ENCODE data around the gene PPEF1. TPM values are rescaled to one million over a fixed set of nuclear protein-coding genes. Genes with fewer than 3 reads are reported as not detected.
"Not testable (repeated sequence)": the region's sequence is repeated elsewhere in the genome, so short reads cannot be mapped to it uniquely, and the experiment has no call there.

PPEF1 gene
- total RNA-seq, 1 experiment from 2014 or later, result 0.52 TPM

- Histone ChIP-seq H2BK15ac (ENCODE audit: low read depth, low read length) (no peak overlapping the region), H3K56ac (ENCODE audit: insufficient read length, low read depth, low read length) (no peak overlapping the region), H3K18ac (ENCODE audit: insufficient read length, low read depth, low read length) (no peak overlapping the region), H3K4me1 (ENCODE audit: insufficient read depth, low read length) (no peaks in the 10 kb centered on the region), H3K9ac (ENCODE audit: extremely low read depth, insufficient read length, low read length) (no peak overlapping the region), H2BK5ac (ENCODE audit: insufficient read length, low read length) (no peak overlapping the region), H4K8ac (replicated peaks; ENCODE audit: insufficient read length, low read depth, low read length) (no peak overlapping the region), H3K79me2 (ENCODE audit: insufficient read depth, low read length) (no peaks in the 10 kb centered on the region), H3K27me3 (ENCODE audit: insufficient read depth, low read length) (no peaks in the 10 kb centered on the region), H3K27ac (ENCODE audit: insufficient read length, low read depth, low read length) (no peak overlapping the region), H2AFZ (ENCODE audit: low read length) (no peak overlapping the region), H4K20me1 (ENCODE audit: control insufficient read depth, insufficient read depth, insufficient read length) (no peaks in the 10 kb centered on the region), H3K23me2 (ENCODE audit: insufficient read length, low read depth, low read length, poor library complexity, severe bottlenecking) (no peaks in the 10 kb centered on the region), H3K4ac (ENCODE audit: low read depth, low read length) (no peak overlapping the region), H2BK120ac (ENCODE audit: low read depth, low read length, poor library complexity, severe bottlenecking) (no peak overlapping the region), H4K91ac (ENCODE audit: insufficient read length, low read depth, low read length) (no peak overlapping the region), H3K79me1 (ENCODE audit: insufficient read depth, low read depth, low read length, poor library complexity, severe bottlenecking) (no peaks in the 10 kb centered on the region), H2AK5ac (ENCODE audit: insufficient read length, low read length) (no peak overlapping the region), H3K14ac (ENCODE audit: insufficient read depth, low read length) (no peak overlapping the region), H3K9me3 (ENCODE audit: control insufficient read depth, low read depth, low read length) (peaks cover 19% of the 10 kb centered on the region), H3K23ac (ENCODE audit: insufficient read length, low read depth, low read length) (no peak overlapping the region), H3T11ph (ENCODE audit: low read length) (no peak overlapping the region), H2BK20ac (ENCODE audit: low read depth, low read length, poor library complexity, severe bottlenecking) (no peak overlapping the region), H2BK12ac (ENCODE audit: insufficient read length, low read depth, low read length) (no peak overlapping the region), H4K5ac (ENCODE audit: insufficient read length, low read depth, low read length) (no peak overlapping the region), H3K4me2 (ENCODE audit: insufficient read depth, insufficient read length, low read length) (no peak overlapping the region)
- Mint-ChIP-seq H3K36me3 (ENCODE audit: insufficient read depth in 1 of 3, low read depth in 3 of 3) (no peaks in the 10 kb centered on the region; a peak in 1 of 7 replicates), H3K9me3 (peaks cover 53 to 59% of the 10 kb centered on the region in 2 experiments), H3K4me3 (no peak overlapping the region), H3K27ac (no peak overlapping the region), H3K4me1 (no peaks in the 10 kb centered on the region), H3K27me3 (ENCODE audit: low read depth) (peaks cover 2% of the 10 kb centered on the region; the same call in 1 of the 2 replicates)
- WGBS (ENCODE audit: extremely low coverage, insufficient read length, low lambda C conversion rate), result no CpG with 5 or more reads among the region's 4 CpGs
- TF ChIP-seq, protein P1, sequence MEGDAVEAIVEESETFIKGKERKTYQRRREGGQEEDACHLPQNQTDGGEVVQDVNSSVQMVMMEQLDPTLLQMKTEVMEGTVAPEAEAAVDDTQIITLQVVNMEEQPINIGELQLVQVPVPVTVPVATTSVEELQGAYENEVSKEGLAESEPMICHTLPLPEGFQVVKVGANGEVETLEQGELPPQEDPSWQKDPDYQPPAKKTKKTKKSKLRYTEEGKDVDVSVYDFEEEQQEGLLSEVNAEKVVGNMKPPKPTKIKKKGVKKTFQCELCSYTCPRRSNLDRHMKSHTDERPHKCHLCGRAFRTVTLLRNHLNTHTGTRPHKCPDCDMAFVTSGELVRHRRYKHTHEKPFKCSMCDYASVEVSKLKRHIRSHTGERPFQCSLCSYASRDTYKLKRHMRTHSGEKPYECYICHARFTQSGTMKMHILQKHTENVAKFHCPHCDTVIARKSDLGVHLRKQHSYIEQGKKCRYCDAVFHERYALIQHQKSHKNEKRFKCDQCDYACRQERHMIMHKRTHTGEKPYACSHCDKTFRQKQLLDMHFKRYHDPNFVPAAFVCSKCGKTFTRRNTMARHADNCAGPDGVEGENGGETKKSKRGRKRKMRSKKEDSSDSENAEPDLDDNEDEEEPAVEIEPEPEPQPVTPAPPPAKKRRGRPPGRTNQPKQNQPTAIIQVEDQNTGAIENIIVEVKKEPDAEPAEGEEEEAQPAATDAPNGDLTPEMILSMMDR (conservative IDR thresholded peaks at IDR 0.05), result no peak
- no peak for DNase-seq
Measured at GRCh38 chrX:18733287-18733686, 25.8 kb downstream of the PPEF1 start.

DNA sequence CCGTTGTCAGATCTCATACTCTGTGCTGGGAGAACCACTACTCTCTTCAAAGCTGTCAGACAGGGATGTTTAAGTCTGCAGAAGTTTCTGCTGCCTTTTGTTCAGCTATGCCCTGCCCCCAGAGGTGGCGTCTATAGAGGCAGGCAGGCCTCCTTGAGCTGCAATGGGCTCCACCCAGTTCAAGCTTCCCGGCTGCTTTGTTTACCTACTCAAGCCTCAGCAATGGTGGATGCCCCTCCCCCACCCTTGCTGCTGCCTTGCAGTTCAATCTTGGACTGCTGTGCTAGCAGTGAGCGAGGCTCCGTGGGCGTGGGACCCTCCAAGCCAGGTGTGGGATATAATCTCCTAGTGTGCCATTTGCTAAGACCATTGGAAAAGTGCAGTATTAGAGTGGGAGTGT is 32.2 kb downstream of the PPEF1 start:
- H3K14ac ChIP-seq (ENCODE audit: insufficient read depth, low read length); H2AK5ac ChIP-seq (ENCODE audit: insufficient read length, low read length); H3K9me3 ChIP-seq (ENCODE audit: control insufficient read depth, low read depth, low read length); H4K91ac ChIP-seq (ENCODE audit: insufficient read length, low read depth, low read length); H2BK20ac ChIP-seq (ENCODE audit: low read depth, low read length, poor library complexity, severe bottlenecking); H3K36me3 Mint-ChIP-seq (ENCODE audit: insufficient read depth in 1 of 3, low read depth in 3 of 3); H2BK5ac ChIP-seq (ENCODE audit: insufficient read length, low read length); H2BK12ac ChIP-seq (ENCODE audit: insufficient read length, low read depth, low read length); H3K23me2 ChIP-seq (ENCODE audit: insufficient read length, low read depth, low read length, poor library complexity, severe bottlenecking); H2BK15ac ChIP-seq (ENCODE audit: low read depth, low read length); H3K27me3 ChIP-seq (ENCODE audit: insufficient read depth, low read length); H4K5ac ChIP-seq (ENCODE audit: insufficient read length, low read depth, low read length); H3K4ac ChIP-seq (ENCODE audit: low read depth, low read length); H3T11ph ChIP-seq (ENCODE audit: low read length); H3K4me1 Mint-ChIP-seq; H3K4me3 Mint-ChIP-seq; H3K18ac ChIP-seq (ENCODE audit: insufficient read length, low read depth, low read length); H3K4me2 ChIP-seq (ENCODE audit: insufficient read depth, insufficient read length, low read length); H3K9ac ChIP-seq (ENCODE audit: extremely low read depth, insufficient read length, low read length); H2BK120ac ChIP-seq (ENCODE audit: low read depth, low read length, poor library complexity, severe bottlenecking); H3K27ac ChIP-seq (ENCODE audit: insufficient read length, low read depth, low read length); H3K79me1 ChIP-seq (ENCODE audit: insufficient read depth, low read depth, low read length, poor library complexity, severe bottlenecking); DNase-seq; H4K8ac ChIP-seq (replicated peaks; ENCODE audit: insufficient read length, low read depth, low read length); H3K4me1 ChIP-seq (ENCODE audit: insufficient read depth, low read length); H3K56ac ChIP-seq (ENCODE audit: insufficient read length, low read depth, low read length); H3K27me3 Mint-ChIP-seq (ENCODE audit: low read depth); H3K23ac ChIP-seq (ENCODE audit: insufficient read length, low read depth, low read length); H3K79me2 ChIP-seq (ENCODE audit: insufficient read depth, low read length); H2AFZ ChIP-seq (ENCODE audit: low read length); H4K20me1 ChIP-seq (ENCODE audit: control insufficient read depth, insufficient read depth, insufficient read length); H3K27ac Mint-ChIP-seq: not testable (repeated sequence)
- WGBS (ENCODE audit: extremely low coverage, insufficient read length, low lambda C conversion rate), result no CpG with 5 or more reads among the region's 6 CpGs
- H3K9me3 Mint-ChIP-seq, result peaks cover 58 to 73% of the 10 kb centered on the region in 2 experiments

Measured in H9 (cell line).